GM12864 (cell line): ENCODE measurements around the gene PCDH9.
"Not testable (repeated sequence)": the region's sequence is repeated elsewhere in the genome, so short reads cannot be mapped to it uniquely, and the experiment has no call there.

Source experiments
- DNase-seq: peaks from one replicate; pipeline ENCODE4 v3.0.0-alpha.2; 2011; ENCODE audit warnings: low read depth
- H3K4me3 ChIP-seq: 2 replicates; pipeline ENCODE4 v1.5.1; 2011; ENCODE audit warnings: mild to moderate bottlenecking, low read depth, low read length, control low read depth
- CTCF ChIP-seq: IDR thresholded peaks from 2 replicates; pipeline ENCODE4 v1.5.1; 2011; ENCODE audit warnings: low read depth, mild to moderate bottlenecking, moderate library complexity, low read length, control low read depth, inconsistent platforms; ENCODE audit errors: missing control alignments

Gene PCDH9

GRCh38 chr13:66887088-66887487 lies 343.0 kb downstream of the PCDH9 start:
- DNase-seq: no peak
- TF ChIP-seq CTCF: no peak
- H3K4me3 ChIP-seq: no peak overlapping the region

- H3K4me3 ChIP-seq: no peak overlapping the region
- TF ChIP-seq CTCF: no peak
- no peak for DNase-seq
Observed at GRCh38 chr13:66886264-66886663, 343.9 kb downstream of the PCDH9 start.

- not testable (repeated sequence) for DNase-seq, H3K4me3 ChIP-seq
Observed at GRCh38 chr13:66881170-66881569, 349.0 kb downstream of the PCDH9 start.

GRCh38 chr13:66879988-66880387 lies 350.1 kb downstream of the PCDH9 start:
- no peak for DNase-seq
- TF ChIP-seq CTCF: no peak
- H3K4me3 ChIP-seq: no peak overlapping the region

GRCh38 chr13:66875264-66875663 lies 354.9 kb downstream of the PCDH9 start:
- DNase-seq: no peak
- no peak for TF ChIP-seq CTCF
- no peak overlapping the region for H3K4me3 ChIP-seq

- TF ChIP-seq CTCF: no peak
- no peak overlapping the region for H3K4me3 ChIP-seq
- DNase-seq: no peak
Observed at GRCh38 chr13:66864627-66865026, 365.5 kb downstream of the PCDH9 start.

GRCh38 chr13:66860878-66861417 lies 369.2 kb downstream of the PCDH9 start:
- no peak overlapping the region for H3K4me3 ChIP-seq
- no peak for TF ChIP-seq CTCF
- no peak for DNase-seq
